Glomerular visceral epithelial cell (primary cell): ENCODE results near the gene CDC7.
"Not testable (repeated sequence)": the region's sequence is repeated elsewhere in the genome, so short reads cannot be mapped to it uniquely, and the experiment has no call there.

ENCODE experiments used
- DNase-seq: peaks from one replicate; pipeline ENCODE4 v3.0.0-alpha.2; 2016; ENCODE audit errors: extremely low spot score

CDC7 gene

GRCh38 chr1:91500756-91501522 lies at the start of gene CDC7:
TSS of gene CDC7 (plus strand) at chr1:91500851. CDS start at chr1:91501717, 866 bp downstream.
- DNase-seq: peak; percentile 94

- DNase-seq: no peak
Measured at GRCh38 chr1:91454136-91454535, 46.5 kb upstream of the CDC7 start.

GRCh38 chr1:91455334-91455733 lies 45.3 kb upstream of the CDC7 start:
- DNase-seq: no peak

GRCh38 chr1:91455896-91456295 lies 44.8 kb upstream of the CDC7 start:
- DNase-seq: no peak

GRCh38 chr1:91465350-91465749 lies 35.3 kb upstream of the CDC7 start:
- DNase-seq: not testable (repeated sequence)

GRCh38 chr1:91476533-91477217 lies 24.0 kb upstream of the CDC7 start:
- no peak for DNase-seq

- no peak for DNase-seq
Measured at GRCh38 chr1:91487469-91487868, 13.2 kb upstream of the CDC7 start.

GRCh38 chr1:91490501-91490900 lies 10.2 kb upstream of the CDC7 start:
- no peak for DNase-seq

- DNase-seq: no peak
Measured at GRCh38 chr1:91498035-91498434, 2.6 kb upstream of the CDC7 start.

- no peak for DNase-seq
Measured at GRCh38 chr1:91498498-91499245, 2.0 kb upstream of the CDC7 start.

- DNase-seq: no peak
Measured at GRCh38 chr1:91499346-91499745, 1.3 kb upstream of the CDC7 start.

- no peak for DNase-seq
Measured at GRCh38 chr1:91499904-91500755, 521 bp upstream of the CDC7 start.

- DNase-seq: no peak
Measured at GRCh38 chr1:91501523-91501851, 836 bp downstream of the CDC7 start.

- DNase-seq: peak; percentile 2
Measured at GRCh38 chr1:91501971-91502671, 1.5 kb downstream of the CDC7 start.

GRCh38 chr1:91502672-91503184 lies 2.1 kb downstream of the CDC7 start:
- DNase-seq: no peak

- no peak for DNase-seq
Measured at GRCh38 chr1:91503332-91503900, 2.8 kb downstream of the CDC7 start.

GRCh38 chr1:91503975-91504530 lies 3.4 kb downstream of the CDC7 start:
- no peak for DNase-seq

GRCh38 chr1:91505086-91505485 lies 4.4 kb downstream of the CDC7 start:
- no peak for DNase-seq

- no peak for DNase-seq
Measured at GRCh38 chr1:91506071-91506470, 5.4 kb downstream of the CDC7 start.

GRCh38 chr1:91507328-91507727 lies 6.7 kb downstream of the CDC7 start:
- no peak for DNase-seq
